ENCODE measurements around the gene TMC1.
"Not testable (repeated sequence)": the region's sequence is repeated elsewhere in the genome, so short reads cannot be mapped to it uniquely, and the experiment has no call there.

TMC1 gene

DNA sequence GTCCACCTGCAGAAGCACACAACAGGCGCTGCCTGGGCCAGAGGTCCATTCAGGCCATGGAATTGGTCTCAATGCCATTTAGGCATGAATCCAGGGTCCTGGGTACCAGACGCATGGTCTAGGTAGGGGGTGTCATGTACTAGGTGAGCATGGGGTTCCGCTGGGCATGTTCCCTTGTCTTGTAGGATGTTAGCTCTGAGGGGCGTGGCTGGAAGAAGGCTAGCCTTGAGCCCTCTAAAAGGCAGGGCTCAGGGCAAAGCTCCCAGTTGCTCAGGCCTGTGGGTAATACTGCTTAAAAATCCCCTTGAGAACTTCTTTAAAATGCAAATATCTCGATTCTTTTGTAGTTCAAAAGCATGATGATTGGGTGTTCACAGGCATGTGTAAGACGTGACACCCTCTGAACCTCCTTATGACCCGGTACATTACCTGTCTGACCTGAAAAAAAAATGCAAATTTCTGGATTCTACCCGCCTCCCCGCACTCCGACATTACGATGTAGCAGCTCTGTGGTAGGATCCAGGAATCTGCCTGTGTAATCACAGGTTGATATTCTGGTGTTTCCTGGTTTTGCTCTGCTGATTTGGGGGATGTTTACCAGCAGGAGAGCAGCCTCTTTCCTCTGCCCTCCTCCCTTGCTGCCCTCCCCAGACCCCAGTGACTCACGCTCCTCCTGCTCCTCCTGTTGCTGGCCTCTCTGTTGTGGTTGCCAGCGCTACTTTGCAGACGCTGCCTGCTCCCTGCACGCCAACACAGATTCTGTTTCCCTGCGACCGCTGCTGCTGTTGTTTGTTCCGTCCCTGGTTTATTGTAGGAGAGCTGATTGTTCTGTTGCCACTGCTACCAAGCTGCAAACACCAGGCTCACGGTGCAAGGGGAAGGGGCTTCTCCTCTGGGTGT lies 5.7 kb downstream of the TMC1 start:
- DNase-seq (ENCODE audit: low read depth in 2 of 2): peak; percentile 69 to 73

DNA sequence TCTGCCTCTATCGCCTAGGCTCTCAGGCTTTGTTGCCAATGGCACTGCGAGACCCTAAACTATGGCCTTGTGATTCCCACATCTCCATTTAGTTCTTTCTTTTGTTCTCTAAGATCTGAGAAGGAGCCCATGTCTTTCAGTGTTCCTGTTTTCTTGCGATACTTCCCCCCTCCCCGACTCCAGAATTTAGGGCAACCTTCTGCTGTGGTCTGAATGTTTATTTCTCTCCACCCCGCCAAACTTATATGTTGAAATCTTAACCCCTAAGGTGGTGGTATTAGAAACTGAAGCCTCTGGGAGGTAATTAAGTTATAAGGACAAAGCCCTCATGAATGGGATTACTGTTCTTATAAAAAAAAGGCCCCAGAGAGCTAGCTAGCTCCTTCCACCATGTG lies 6.4 kb downstream of the TMC1 start:
- DNase-seq (ENCODE audit: low read depth in 2 of 2): no peak

DNA sequence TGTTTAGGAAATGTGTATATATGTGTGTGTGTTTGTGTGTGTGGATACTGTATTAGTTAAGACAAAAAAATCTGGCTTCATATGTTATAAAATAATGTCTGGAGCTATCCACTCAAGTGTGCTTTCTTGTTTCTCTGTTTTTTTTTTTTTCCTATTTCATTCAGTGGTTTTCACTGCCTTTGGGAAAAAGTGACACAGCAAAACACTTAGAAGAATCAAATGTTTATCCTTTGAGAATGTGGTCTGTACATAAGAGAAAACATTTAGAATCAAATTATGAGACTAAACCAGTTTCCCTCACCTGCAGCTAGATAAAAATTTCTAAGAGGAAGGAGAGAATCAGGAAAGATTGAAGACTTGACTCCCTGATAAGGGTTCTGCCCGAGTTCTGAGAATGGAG lies 8.1 kb downstream of the TMC1 start:
- no peak for DNase-seq (ENCODE audit: low read depth in 2 of 2)

DNA sequence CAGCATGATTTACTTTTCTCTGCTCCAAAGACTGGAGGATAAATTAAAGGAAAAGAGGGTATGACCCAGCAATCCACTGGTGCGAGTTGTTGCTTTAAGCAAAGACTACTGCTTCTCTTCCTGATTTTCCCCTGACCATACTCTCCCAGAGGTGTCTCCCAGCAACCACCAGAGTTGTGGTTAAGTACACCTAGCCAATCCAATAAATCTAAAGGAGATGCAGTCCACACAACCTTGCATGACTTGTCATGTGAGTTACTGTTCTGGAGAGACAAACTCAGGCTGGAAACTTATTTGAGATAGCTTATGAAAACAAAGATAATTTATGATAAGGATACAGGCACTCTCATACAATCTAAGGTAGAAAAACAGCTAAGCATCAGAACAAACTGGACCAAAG lies 11.9 kb downstream of the TMC1 start:
- DNase-seq (ENCODE audit: low read depth in 2 of 2): no peak

DNA sequence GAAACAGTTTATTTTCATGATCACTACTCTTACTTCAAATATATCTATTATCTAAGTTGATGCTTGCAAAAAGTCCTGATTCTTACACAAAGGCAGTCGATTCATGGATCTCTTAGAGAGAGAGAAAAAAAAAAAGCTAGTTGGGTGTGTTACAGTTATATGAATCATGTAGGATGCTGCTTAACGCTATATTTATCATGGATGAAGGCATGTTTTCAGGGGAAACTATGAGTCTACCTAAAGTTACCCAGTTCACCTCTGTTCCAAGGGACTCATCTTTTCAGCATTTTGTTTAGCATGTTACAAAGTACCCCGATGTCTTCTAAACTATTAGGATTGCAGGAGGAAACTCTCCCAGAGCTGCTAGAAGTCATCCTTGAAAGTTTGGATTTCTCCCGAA lies 13.5 kb downstream of the TMC1 start:
- no peak for DNase-seq (ENCODE audit: low read depth in 2 of 2)

DNA sequence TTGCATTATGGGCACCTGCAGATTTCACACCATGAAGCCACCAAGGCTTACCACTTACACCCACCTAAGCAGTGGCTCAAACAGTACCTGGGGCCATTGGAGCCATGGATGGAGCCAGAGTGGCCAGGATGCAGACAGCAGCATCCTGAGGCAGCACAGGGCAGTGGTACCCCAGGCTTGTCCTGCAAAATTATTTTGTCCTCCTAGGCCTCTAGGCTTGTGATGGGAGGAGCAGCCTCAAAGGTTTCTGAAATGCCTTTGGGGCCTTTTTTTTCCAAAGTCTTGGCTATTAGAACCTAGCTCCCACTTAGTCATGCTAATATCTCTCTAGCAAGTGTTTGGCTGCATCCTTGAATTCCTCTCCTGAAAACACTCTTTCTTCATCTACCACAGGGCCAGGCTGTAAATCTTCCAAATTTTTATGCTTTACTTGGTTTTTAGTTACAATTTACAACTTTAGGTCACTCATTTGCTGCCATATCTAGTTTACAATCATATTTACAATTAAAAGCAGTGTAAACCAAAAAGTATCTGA lies 15.7 kb downstream of the TMC1 start:
- DNase-seq (ENCODE audit: low read depth in 2 of 2): no peak

DNA sequence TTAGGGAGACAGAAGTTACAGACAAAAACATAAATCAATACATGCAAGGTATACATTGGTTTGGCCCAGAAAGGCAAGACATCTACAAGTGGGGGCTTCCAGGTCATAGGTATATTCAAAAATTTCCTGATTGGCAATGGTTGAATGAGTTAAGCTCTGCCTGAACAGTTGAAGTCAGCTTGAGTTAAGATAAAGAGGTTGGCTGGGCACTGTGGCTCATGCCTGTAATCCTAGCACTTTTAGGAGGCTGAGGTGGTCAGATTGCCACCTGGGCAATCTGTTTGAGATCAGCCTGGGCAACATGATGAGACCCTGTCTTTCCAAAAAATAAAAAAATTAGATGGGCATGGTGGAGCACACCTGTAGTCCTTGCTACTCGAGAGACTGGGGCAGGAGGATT lies 16.3 kb downstream of the TMC1 start:
- DNase-seq (ENCODE audit: low read depth in 2 of 2): no peak

DNA sequence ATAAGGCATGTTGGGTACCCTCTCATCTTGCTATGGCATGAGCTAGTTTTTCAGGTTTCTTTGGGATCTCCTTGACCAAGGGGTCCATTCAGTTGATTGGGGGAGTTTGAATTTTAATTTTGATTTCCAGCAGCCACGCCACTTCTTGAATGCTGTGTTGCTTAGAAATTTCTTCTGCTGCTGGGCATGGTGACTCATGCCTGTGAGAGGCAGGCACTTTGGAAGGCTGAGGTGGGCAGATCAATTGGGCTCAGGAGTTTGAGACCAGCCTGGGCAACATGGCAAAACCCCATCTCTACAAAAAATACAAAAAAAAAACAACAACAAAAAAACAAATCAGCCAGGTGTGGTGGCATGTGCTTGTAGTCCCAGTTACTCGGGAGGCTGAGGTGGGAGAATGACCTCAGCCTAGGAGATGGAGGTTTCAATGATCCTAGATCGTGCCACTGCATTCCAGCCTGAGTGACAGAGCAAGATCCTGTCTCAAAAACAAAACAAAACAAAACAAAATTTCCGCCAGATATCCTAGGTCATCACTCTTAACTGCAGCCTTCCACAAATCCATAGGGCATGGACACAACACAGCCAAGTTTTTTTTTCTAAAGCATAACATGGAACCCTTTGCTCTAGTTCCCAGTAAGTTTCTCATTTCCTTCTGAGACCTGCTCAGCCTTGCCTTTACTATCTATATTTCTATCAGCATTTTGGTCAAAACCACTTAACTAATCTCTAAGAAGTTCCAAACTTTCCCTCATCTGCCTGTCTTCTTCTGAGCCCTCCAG lies 17.7 kb downstream of the TMC1 start:
- DNase-seq (ENCODE audit: low read depth in 2 of 2): no peak

DNA sequence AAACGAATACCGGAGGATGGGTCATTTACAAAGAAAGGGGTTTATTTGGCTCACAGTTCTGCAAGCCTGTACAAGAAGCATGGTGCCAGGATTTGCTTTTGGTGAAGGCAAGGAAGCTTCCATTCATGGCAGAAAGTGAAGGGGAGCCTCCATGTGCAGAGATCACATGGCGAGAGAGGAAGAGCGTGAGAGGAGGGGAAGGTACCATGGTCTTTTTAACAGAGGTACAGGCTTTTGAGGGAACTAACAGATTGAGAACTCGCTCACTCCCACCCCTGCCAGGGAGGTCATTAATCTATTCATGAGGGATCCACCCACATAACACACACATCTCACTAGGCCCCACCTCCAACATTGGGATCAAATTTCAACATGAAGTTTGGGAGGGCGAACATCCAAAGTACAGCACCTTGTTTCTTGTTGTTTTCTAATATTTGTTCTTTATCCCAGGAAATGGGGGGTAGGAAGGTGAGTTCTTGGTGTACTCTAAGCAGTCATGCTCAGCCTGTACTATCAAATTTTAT lies 18.5 kb downstream of the TMC1 start:
- no peak for DNase-seq (ENCODE audit: low read depth in 2 of 2)

DNA sequence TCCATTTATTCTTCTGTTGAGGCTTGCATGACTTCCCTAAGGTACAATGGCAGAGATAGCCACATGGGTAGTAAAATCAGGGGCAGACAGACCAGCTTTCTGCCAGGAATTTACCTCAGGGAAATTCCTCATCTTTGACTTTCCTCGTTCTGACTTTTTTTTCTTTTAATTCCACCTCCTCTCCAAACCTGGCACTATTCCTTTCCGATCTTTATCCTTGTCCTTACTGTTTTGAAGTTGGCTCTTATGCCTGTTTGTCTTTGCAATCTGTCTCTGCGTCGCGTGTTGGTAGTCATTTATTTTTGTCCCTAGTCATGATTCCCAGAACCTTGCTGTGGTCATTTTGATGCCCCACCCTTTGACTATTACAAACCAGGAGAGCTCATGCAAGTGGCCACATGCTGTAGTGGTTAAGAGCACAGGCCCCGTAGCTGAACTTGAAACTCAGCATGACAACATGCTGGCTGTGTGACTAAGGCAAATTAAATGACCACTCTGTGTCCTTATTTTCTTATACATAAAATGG lies 19.0 kb downstream of the TMC1 start:
- no peak for DNase-seq (ENCODE audit: low read depth in 2 of 2)

DNA sequence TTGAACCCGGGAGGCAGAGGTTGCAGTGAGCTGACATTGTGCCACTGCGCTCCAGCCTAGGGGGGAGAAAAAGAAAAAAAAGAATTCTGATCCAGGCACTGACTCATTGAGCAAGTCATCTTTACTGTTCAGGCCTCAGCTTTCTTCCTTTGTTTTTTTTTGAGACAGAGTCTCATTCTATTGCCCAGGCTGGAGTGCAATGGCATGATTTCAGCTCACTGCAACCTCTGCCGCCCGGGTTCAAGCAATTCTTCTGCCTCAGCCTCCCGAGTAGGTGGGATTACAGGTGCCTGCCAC lies 21.1 kb downstream of the TMC1 start:
- not testable (repeated sequence) for DNase-seq (ENCODE audit: low read depth in 2 of 2)

DNA sequence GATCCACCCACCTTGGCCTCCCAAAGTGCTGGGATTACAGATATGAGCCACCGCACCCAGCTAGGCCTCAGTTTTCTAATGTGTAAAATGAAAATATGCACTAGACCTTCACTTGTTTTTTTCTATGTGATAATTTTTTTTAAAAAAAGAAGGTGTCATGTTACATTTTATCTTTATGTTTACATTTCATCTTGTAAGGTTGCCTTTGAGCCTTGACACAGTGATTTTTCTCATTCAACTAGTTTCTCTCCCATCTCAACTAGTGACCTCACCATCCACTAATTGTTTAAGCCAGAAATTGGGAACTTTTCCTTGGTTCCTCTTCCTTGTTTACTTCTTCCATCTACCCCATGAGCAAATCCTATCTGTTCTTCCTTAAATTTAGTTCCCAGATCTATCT lies 21.5 kb downstream of the TMC1 start:
- DNase-seq (ENCODE audit: low read depth in 2 of 2): no peak

DNA sequence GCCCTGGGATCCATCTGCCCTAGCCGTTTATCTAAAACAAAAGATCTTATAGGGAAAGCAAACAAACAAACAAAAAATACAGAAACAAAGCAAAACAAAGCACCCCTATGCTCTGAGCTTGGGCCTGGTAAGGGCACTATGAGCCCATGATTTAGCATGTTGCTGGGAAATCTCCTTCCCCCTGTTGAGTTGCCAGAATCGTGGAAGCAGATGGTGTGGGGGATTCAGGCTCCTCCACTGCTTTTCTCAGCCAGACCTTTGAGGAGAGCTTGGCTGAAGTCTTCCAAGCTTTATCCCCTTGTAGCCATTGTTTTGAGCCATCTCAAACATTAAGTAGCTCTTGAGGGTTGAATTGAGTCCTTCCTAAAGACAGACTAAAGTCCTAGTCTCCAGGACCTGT lies 29.9 kb downstream of the TMC1 start:
- no peak for DNase-seq (ENCODE audit: low read depth in 2 of 2)

DNA sequence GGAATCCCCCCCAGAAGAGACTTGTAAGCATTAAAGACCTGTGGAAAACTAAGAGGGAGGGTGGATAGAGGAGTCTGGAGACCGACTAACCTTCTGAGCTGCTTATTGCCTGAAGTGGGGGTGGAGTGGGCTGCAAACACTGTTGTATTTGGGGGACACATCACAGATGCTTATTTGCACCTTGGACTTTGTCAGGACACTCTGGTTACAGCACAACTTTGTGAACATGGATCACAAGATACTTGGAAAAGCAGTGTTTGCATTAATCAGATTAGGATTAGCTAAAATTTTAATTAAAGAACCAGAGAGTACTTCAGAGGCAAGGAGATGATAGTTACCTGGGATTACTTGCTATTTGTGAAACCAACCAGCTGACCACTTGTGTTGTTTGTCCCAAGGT lies 30.9 kb downstream of the TMC1 start:
- no peak for DNase-seq (ENCODE audit: low read depth in 2 of 2)

DNA sequence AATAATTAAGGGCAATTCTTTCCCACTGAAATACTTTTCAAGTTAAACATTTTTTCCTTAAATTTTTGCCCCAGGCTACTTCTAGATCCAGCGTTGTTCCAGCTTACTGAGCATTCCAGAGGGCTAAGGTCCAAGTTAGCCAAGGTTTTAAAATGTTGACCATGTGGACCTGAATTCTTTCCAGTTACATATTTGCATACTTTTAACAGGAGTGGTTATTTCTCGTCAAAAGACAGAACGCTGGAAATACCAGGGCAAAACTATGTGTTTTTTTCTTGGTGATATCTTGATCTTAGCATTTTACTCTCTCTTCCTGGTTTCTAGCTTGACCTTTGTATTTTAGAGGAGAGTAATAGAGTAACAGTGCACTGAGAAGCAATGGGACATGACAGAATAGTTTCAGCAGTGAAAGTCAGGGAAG lies 32.8 kb downstream of the TMC1 start:
- DNase-seq (ENCODE audit: low read depth in 2 of 2): peak; percentile 73 to 77

DNA sequence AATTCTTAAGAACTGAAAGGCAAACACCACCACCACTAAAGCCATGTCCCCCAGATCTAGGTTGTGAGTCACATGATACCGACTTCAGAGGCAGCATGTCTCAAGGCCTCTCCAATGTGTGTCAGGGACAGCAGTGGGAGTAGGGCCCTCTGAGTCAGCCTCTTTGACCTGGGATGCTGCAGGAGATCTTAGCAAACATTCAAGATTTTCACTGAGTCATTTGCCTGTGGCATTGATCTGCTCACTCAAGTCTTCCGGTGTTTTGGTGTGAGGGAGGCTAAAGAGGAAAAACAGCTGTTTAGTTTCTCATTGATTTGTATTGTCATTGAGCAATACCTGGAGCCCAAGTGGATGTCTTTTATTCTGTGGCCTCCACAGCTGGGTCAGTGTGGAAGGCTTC lies 36.1 kb downstream of the TMC1 start:
- peak; percentile 43 to 56 for DNase-seq (ENCODE audit: low read depth in 2 of 2)

DNA sequence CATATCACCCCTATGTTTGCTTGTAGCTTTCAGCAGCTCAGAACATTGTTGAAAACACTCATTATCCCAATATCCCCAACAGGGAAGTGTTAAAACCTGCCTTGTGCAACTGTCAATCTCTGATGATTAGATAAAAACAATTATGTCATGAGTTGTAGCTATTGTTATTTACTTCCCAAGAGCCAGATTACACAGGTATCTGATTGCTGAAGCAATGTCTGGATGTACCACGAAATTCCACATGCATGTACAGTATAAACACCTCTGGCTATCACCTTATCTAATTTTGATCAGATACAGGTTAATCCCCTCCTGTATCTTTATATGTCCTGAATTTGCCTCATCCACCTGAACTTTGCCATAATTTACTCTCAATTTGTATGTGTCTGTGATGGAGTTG lies 38.7 kb downstream of the TMC1 start:
- DNase-seq (ENCODE audit: low read depth in 2 of 2): no peak

DNA sequence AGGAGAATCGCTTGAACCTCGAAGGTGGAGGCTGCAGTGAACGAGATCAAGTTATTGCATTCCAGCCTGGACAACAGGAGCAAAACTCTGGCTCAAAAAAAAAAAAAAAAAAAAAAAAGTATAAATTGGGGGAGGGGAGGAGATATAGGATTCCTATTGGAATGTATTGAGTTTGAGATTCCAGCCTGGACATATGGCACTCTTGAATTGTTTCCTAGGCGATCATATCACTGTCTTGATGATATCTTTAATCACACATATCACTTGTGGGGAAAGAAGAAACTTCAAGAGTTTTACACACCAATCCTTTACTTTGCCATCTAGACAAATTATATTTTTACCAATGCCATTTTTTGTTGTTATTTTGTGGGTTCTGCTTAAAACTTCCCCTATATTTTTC lies 42.4 kb downstream of the TMC1 start:
- DNase-seq (ENCODE audit: low read depth in 2 of 2): no peak

DNA sequence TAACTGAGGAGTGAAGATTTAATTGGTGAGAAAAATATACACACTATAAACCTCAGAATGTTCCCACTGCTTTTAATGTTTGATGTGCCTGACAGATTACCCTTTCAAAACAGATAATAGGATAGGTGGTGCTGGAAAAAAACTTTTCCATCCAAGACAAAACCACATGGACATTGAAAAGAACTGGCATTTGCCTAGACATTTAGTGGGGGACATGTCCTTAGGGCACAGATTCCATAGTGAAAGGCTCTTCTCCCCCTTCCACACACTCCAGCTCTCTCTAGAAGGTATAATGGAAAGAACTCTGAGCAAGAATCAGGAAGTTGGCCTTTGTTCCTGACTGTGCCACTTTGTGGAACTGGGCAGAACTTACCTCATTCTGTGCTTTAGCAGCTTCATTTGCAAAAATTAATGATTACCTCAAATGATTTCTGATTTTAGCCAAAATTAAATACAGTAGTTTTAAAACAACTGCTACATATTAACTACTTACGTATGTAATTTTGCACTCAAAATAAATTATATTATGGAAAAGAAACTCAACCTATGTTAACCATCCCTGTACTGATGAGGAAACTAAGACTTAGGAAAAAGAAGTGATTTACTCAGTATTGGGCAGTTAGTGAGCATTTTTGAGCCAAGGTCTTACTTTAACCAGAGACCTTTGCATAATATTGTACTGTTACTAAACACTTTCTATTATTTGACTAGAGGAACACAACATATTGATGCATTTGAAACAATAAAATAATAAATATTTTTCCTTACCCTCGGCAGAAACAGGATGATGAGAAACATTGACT lies 43.3 kb downstream of the TMC1 start:
- no peak for DNase-seq (ENCODE audit: low read depth in 2 of 2)

DNA sequence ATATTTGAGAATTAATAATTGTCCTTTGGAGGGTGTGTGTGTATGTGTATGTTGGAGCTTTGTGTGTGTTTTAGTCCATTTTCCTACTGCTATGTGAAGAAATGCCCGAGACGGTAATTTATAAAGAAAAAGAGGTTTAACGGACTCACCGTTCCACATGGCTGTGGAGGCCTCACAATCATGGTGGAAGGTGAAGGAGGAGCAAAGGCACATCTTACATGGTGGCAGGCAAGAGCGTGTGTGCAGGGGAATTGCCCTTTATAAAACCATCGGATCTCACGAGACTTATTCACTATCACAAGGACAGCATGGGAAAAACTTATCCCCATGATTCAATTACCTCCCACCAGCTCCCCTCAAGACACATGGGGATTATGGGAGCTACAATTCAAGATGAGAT lies 44.1 kb downstream of the TMC1 start:
- no peak for DNase-seq (ENCODE audit: low read depth in 2 of 2)

DNA sequence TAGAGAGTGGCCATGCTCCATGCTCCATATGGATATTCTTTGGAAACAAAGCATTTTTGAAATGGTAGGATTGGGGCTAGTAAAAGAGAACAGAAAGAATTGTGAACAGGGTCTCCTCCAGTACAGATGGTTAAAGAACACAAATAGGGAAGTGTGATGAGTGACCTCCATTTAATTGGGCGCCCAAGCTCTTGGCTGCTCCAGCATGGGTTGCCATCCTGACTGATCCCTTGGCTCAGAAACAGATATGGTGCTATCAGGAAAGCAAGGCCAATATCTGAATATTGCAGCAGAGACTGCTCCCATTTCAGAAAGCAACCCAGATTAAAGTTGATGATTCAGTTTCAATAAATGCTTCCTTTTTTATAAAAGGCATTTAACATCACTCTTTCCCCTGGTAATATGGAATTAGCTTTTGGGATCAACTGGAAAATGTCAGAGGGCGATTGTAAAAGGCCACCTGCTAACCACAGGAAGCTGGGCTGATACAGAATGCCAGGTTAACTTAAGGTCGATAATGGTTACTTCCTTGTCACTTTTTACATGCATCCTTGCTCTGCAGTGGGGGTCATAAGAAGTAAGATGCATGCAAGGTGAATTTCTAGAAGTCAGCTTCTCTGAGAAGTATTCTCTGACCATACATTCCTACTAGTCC lies 52.9 kb downstream of the TMC1 start:
- no peak for DNase-seq (ENCODE audit: low read depth in 2 of 2)
